H1 (cell line): Measurements from ENCODE around the gene MRPL17. TPM values are rescaled to one million over a fixed set of nuclear protein-coding genes. Genes with fewer than 3 reads are reported as not detected.

ENCODE experiments used
- CTCF ChIA-PET: fragments of 300-600 bp; sonication (Branson Sonifier 250); formaldehyde crosslinking; loops from one replicate; lab custom pipeline; 2021; ENCODE audit not compliant: partially characterized antibody; lab: Charles Lee
- POLR2A ChIA-PET: fragments of 300-600 bp; sonication (Branson Sonifier 250); formaldehyde crosslinking; loops from one replicate; lab custom pipeline; 2021; ENCODE audit warnings: inconsistent platforms; ENCODE audit not compliant: partially characterized antibody; lab: Charles Lee
- DNase-seq, 2 experiments: peaks; one replicate each; pipeline versions ENCODE4 v3.0.0 to v3.0.0-alpha.2; 2010 to 2022; ENCODE audit warnings: low spot score in 2 of 2, low read depth in 1 of 2, mixed read lengths in 1 of 2
- FAIRE-seq: peaks from 2 replicates; lab custom pipeline; 2011; peaks lifted over from hg19 to GRCh38; lab: Jason Lieb, UNC
- H2AFZ ChIP-seq: 2 replicates; pipeline ENCODE4 v1.8.1; 2012; ENCODE audit warnings: low read length, inconsistent platforms
- H2AK5ac ChIP-seq: 2 replicates; pipeline ENCODE4 v1.6.1; 2013; ENCODE audit warnings: low read depth, low read length
- H2BK120ac ChIP-seq: replicated peaks from 2 replicates; pipeline ENCODE3; 2013; ENCODE audit warnings: low read depth, low read length, inconsistent platforms
- H2BK12ac ChIP-seq: 2 replicates; pipeline ENCODE4 v1.6.1; 2013; ENCODE audit warnings: low read depth, low read length
- H2BK15ac ChIP-seq: 2 replicates; pipeline ENCODE4 v1.6.1; 2013; ENCODE audit warnings: low read length
- H2BK20ac ChIP-seq: 2 replicates; pipeline ENCODE4 v1.6.1; 2013; ENCODE audit warnings: low read length
- H2BK5ac ChIP-seq: 2 replicates; pipeline ENCODE4 v1.6.1; 2013; ENCODE audit warnings: low read depth, low read length
- H3K14ac ChIP-seq: 2 replicates; pipeline ENCODE4 v1.6.1; 2013; ENCODE audit warnings: inconsistent platforms; ENCODE audit not compliant: insufficient read length
- H3K18ac ChIP-seq: 2 replicates; pipeline ENCODE4 v1.6.1; 2013; ENCODE audit warnings: low read length; ENCODE audit errors: extremely low read depth
- H3K23ac ChIP-seq: 2 replicates; pipeline ENCODE4 v1.6.1; 2013; ENCODE audit warnings: inconsistent platforms; ENCODE audit not compliant: insufficient read length
- H3K23me2 ChIP-seq: 2 replicates; pipeline ENCODE4 v1.6.1; 2013; ENCODE audit warnings: low read depth, low read length
- H3K27ac ChIP-seq: 2 replicates; pipeline ENCODE4 v1.6.1; 2011; ENCODE audit warnings: low read depth, low read length, inconsistent platforms
- H3K27me3 ChIP-seq, 4 experiments: replicated peaks in 1 of 4; 1 replicate in 1 of 4; 2 replicates in 3 of 4; pipeline versions ENCODE4 v1.6.1 to v1.8.1; 2011 to 2013; ENCODE audit warnings: low read length in 3 of 4, mild to moderate bottlenecking in 3 of 4, inconsistent platforms in 2 of 4, mixed read lengths in 2 of 4, moderate library complexity in 1 of 4; ENCODE audit not compliant: control insufficient read depth in 3 of 4, insufficient read depth in 3 of 4; ENCODE audit errors: extremely low read depth in 1 of 4
- H3K36me3 ChIP-seq, 4 experiments: 2 replicates each; pipeline versions ENCODE4 v1.6.1 to v1.8.1; 2011 to 2013; ENCODE audit warnings: mild to moderate bottlenecking in 4 of 4, low read length in 3 of 4, moderate library complexity in 2 of 4, control low read depth in 1 of 4, inconsistent platforms in 1 of 4; ENCODE audit not compliant: insufficient read depth in 4 of 4, control insufficient read depth in 2 of 4
- H3K4ac ChIP-seq: replicated peaks from 2 replicates; pipeline ENCODE3; 2013; ENCODE audit warnings: low read length, low read depth, mixed read lengths, inconsistent platforms; ENCODE audit not compliant: insufficient read length
- H3K4me1 ChIP-seq, 4 experiments: replicated peaks in 1 of 4; 1 replicate in 1 of 4; 2 replicates in 3 of 4; pipeline versions ENCODE4 v1.6.1 to v1.8.1; 2011 to 2013; ENCODE audit warnings: low read length in 3 of 4, inconsistent platforms in 2 of 4, mixed read lengths in 1 of 4; ENCODE audit not compliant: insufficient read depth in 4 of 4, control insufficient read depth in 3 of 4
- H3K4me2 ChIP-seq, 2 experiments: 2 replicates each; pipeline versions ENCODE4 v1.6.1 to v1.8.1; 2011 to 2013; ENCODE audit warnings: low read depth in 2 of 2, low read length in 2 of 2, control low read depth in 1 of 2, inconsistent platforms in 1 of 2, mild to moderate bottlenecking in 1 of 2; ENCODE audit not compliant: insufficient read depth in 1 of 2
- H3K4me3 ChIP-seq, 4 experiments: fragments of 200-600, 300-600 bp in 1 of 4; sonication (generic), shearing (Covaris generic), sonication (Bioruptor Twin) in 1 of 4; 2 replicates each; pipeline versions ENCODE4 v1.5.1 to v1.8.1; 2011 to 2016; ENCODE audit warnings: low read length in 4 of 4, low read depth in 3 of 4, control low read depth in 2 of 4, inconsistent platforms in 2 of 4, mild to moderate bottlenecking in 2 of 4, mixed read lengths in 1 of 4, moderate library complexity in 1 of 4; ENCODE audit not compliant: insufficient read depth in 2 of 4; ENCODE audit errors: extremely low read depth in 1 of 4
- H3K56ac ChIP-seq: replicated peaks from 2 replicates; pipeline ENCODE3; 2013; ENCODE audit warnings: low read depth, mild to moderate bottlenecking, mixed read lengths, low read length, inconsistent platforms; ENCODE audit not compliant: insufficient read length
- H3K79me1 ChIP-seq: 2 replicates; pipeline ENCODE4 v1.6.1; 2013; ENCODE audit warnings: low read depth, low read length, control low read depth
- H3K79me2 ChIP-seq, 2 experiments: 2 replicates each; pipeline versions ENCODE4 v1.6.1 to v1.8.1; 2012 to 2013; ENCODE audit warnings: low read length in 2 of 2, mild to moderate bottlenecking in 2 of 2, inconsistent platforms in 1 of 2; ENCODE audit not compliant: insufficient read depth in 2 of 2, control insufficient read depth in 1 of 2
- H3K9ac ChIP-seq, 4 experiments: replicated peaks in 1 of 4; 1 replicate in 1 of 4; 2 replicates in 3 of 4; pipeline versions ENCODE4 v1.6.1 to v1.8.1; 2011 to 2013; ENCODE audit warnings: low read depth in 3 of 4, low read length in 3 of 4, control low read depth in 2 of 4, mild to moderate bottlenecking in 2 of 4, moderate library complexity in 2 of 4, inconsistent platforms in 1 of 4; ENCODE audit errors: extremely low read depth in 1 of 4
- H3K9me3 ChIP-seq, 2 experiments: 2 replicates each; pipeline versions ENCODE4 v1.6.1 to v1.8.1; 2012 to 2013; ENCODE audit warnings: mild to moderate bottlenecking in 2 of 2, moderate library complexity in 2 of 2, control low read depth in 1 of 2, inconsistent platforms in 1 of 2, low read depth in 1 of 2, low read length in 1 of 2, mixed read lengths in 1 of 2; ENCODE audit not compliant: insufficient read depth in 2 of 2
- H4K20me1 ChIP-seq, 2 experiments: replicated peaks in 1 of 2; 2 replicates each; pipeline versions ENCODE3 to v1.8.1; 2011 to 2013; ENCODE audit warnings: inconsistent platforms in 2 of 2, low read length in 2 of 2, mild to moderate bottlenecking in 1 of 2; ENCODE audit not compliant: insufficient read depth in 2 of 2, control insufficient read depth in 1 of 2
- H4K5ac ChIP-seq: 2 replicates; pipeline ENCODE4 v1.6.1; 2013; ENCODE audit warnings: low read length, low read depth, mixed read lengths, inconsistent platforms; ENCODE audit not compliant: insufficient read length
- H4K8ac ChIP-seq: 2 replicates; pipeline ENCODE4 v1.8.0; 2013; ENCODE audit warnings: mild to moderate bottlenecking, moderate library complexity, low read length, inconsistent platforms; ENCODE audit not compliant: insufficient read depth; ENCODE audit errors: extremely low read depth
- H4K91ac ChIP-seq: replicated peaks from 2 replicates; pipeline ENCODE3; 2013; ENCODE audit warnings: low read length, mixed read lengths, inconsistent platforms; ENCODE audit not compliant: insufficient read length
- EP300 ChIP-seq, 2 experiments: IDR thresholded peaks; 1 replicate in 1 of 2; 2 replicates in 1 of 2; pipeline ENCODE4 v1.6.1; 2011 to 2012; ENCODE audit warnings: low read depth in 2 of 2, low read length in 2 of 2, mild to moderate bottlenecking in 2 of 2, borderline replicate concordance in 1 of 2, inconsistent platforms in 1 of 2, moderate library complexity in 1 of 2
- WGBS, 2 experiments: shearing (Covaris generic) in 1 of 2; methylation state at CpG; one replicate each; pipeline versions ENCODE4 v1.1.6 to v1.1.7; 2013 to 2015; ENCODE audit warnings: low lambda C conversion rate in 2 of 2, mixed read lengths in 2 of 2, inconsistent platforms in 1 of 2, low coverage in 1 of 2, missing lambda C conversion rate in 1 of 2; ENCODE audit not compliant: insufficient replicate concordance in 2 of 2, insufficient coverage in 1 of 2, insufficient read length in 1 of 2; ENCODE audit errors: extremely low coverage in 1 of 2, missing lambda C conversion rate in 1 of 2; 5-methylcytosine and 5-hydroxymethylcytosine counted together
- polyA plus RNA-seq, 7 experiments: library from polyadenylated mRNA; depleted of rRNA in 3 of 7; stranded (reverse) in 5 of 7; unstranded in 2 of 7; fragments of >200 nt in 5 of 7; fragments of 200-250 nt in 2 of 7; gene quantifications; 1 replicate in 5 of 7; 2 replicates in 1 of 7; 4 replicates in 1 of 7; pipeline versions ENCODE4 v1.2.1 to v1.2.3, GENCODE V29; 2011 to 2013; ENCODE audit warnings: missing spikeins in 2 of 7, mixed read lengths in 2 of 7
- total RNA-seq: library from RNA; stranded (reverse); fragmentation: NEBNext Ultra II Directional; extraction: Animal tissue kit (Norgen Biotek cat#: 25700); gene quantifications from 2 replicates; pipeline ENCODE4 v1.2.1, GENCODE V29; 2021
- TF ChIP-seq, protein P1 (sequence below): IDR thresholded peaks from 2 replicates; pipeline ENCODE4 v1.6.1; 2012; ENCODE audit warnings: low read length, inconsistent platforms

Gene MRPL17
- total and polyA plus RNA-seq, 2 of the 8 experiments (the other 6 are each of a cell fraction or from before 2014, with no cell fraction given): 55.7 to 70.5 TPM

DNA sequence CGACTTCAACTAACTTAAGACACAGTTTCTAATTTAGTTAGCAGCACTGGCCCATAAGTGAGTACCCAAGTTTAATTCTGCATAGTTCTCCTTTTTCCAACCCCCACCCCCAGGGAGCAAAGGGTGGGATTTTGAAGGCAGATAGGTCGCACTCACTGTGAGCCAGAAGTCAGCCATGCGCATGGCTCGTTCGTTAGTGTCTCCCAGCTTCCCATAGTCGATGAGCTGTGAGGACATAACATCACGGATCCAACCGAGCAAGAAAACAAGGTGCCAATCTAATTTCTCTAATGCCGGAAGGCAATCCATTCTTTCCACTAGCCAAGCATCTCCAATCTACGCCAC lies 577 bp downstream of the MRPL17 start:
- WGBS, 2 experiments: 3% methylated on average over 10 of the region's 10 CpGs; no CpG with 5 or more reads in 1 of the 2 experiments
- Histone ChIP-seq H2AFZ (no peak overlapping the region), H3K79me2 (peaks cover 0 to 21% of the 10 kb centered on the region in 2 experiments; a peak in 3 of 4 replicates), H3K36me3 (peaks cover 9 to 21% (median 14%) of the 10 kb centered on the region in 4 experiments; a peak in 7 of 8 replicates), H4K8ac (peak overlapping the region; percentile 99; the same call in 1 of the 2 replicates), H2BK120ac (no peak overlapping the region), H2BK15ac (no peak overlapping the region), H3K27me3 (no peaks in the 10 kb centered on the region; a peak in 1 of 7 replicates), H3K23ac (no peak overlapping the region), H3K9me3 (no peaks in the 10 kb centered on the region), H3K4me1 (peaks cover 2 to 8% (median 5%) of the 10 kb centered on the region in 4 experiments; a peak in 4 of 7 replicates), H3K23me2 (peaks cover 6% of the 10 kb centered on the region; the same call in 1 of the 2 replicates), H3K4me2 (peak overlapping the region; percentile 76 to 95), H3K4ac (peak overlapping the region; percentile 63), H3K27ac (peak overlapping the region; percentile 97), H4K5ac (peak overlapping the region; percentile 100), H3K14ac (no peak overlapping the region), H2BK5ac (peak overlapping the region; percentile 93), H3K56ac (peak overlapping the region; percentile 99), H3K18ac (peak overlapping the region; percentile 100), H3K79me1 (no peaks in the 10 kb centered on the region), H3K4me3 (peak overlapping the region; percentile 90 to 99 (median 98)), H2AK5ac (peak overlapping the region; percentile 65; the same call in 1 of the 2 replicates), H2BK12ac (0 out of 2 replicates have a peak overlapping the region, but pooled peaks have one; percentile 41), H4K91ac (peak overlapping the region; percentile 14), H4K20me1 (peaks cover 0 to 8% of the 10 kb centered on the region in 2 experiments), H3K9ac (peak overlapping the region; percentile 97 to 99 (median 98)), H2BK20ac (no peak overlapping the region)
- no peak for DNase-seq
- FAIRE-seq: no peak
- no peak for TF ChIP-seq EP300 (IDR thresholded peaks at IDR 0.05; ENCODE audit: borderline replicate concordance in 1 of 2, low read depth in 2 of 2, low read length in 2 of 2)
- TF ChIP-seq, protein P1, sequence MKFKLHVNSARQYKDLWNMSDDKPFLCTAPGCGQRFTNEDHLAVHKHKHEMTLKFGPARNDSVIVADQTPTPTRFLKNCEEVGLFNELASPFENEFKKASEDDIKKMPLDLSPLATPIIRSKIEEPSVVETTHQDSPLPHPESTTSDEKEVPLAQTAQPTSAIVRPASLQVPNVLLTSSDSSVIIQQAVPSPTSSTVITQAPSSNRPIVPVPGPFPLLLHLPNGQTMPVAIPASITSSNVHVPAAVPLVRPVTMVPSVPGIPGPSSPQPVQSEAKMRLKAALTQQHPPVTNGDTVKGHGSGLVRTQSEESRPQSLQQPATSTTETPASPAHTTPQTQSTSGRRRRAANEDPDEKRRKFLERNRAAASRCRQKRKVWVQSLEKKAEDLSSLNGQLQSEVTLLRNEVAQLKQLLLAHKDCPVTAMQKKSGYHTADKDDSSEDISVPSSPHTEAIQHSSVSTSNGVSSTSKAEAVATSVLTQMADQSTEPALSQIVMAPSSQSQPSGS: 0 out of 2 replicates have a peak, but pooled peaks have one; percentile 56
- POLR2A ChIA-PET: interaction anchor here (1.0 to 4.0 kb wide), 8 partner anchors 11 to 103 kb away, joined by 3 to 32 read pairs (median 6); partner anchors contain the start of gene TPP1
- CTCF ChIA-PET: interaction anchor here (1.0 to 5.3 kb wide), 12 partner anchors 9 to 178 kb away, joined by 3 to 22 read pairs (median 4); no protein-coding TSS in a partner anchor
